GM12878 (cell line): ENCODE data around the gene PPP1R13B.

Experiments
- EP300 ChIP-seq, 2 experiments: fragments of 150-350 bp in 1 of 2; IDR thresholded peaks; 2 replicates each; pipeline ENCODE4 v1.6.1; 2011 to 2012; ENCODE audit warnings: low read depth in 2 of 2, low read length in 2 of 2, borderline replicate concordance in 1 of 2, improper control_type of control experiment in 1 of 2, inconsistent platforms in 1 of 2; ENCODE audit not compliant: control insufficient read depth in 1 of 2
- NFYB ChIP-seq: IDR thresholded peaks from 2 replicates; pipeline ENCODE4 v1.6.1; 2011; ENCODE audit warnings: low read depth, mild to moderate bottlenecking, low read length, improper control_type of control experiment, moderate library complexity; ENCODE audit not compliant: insufficient read depth

DNA sequence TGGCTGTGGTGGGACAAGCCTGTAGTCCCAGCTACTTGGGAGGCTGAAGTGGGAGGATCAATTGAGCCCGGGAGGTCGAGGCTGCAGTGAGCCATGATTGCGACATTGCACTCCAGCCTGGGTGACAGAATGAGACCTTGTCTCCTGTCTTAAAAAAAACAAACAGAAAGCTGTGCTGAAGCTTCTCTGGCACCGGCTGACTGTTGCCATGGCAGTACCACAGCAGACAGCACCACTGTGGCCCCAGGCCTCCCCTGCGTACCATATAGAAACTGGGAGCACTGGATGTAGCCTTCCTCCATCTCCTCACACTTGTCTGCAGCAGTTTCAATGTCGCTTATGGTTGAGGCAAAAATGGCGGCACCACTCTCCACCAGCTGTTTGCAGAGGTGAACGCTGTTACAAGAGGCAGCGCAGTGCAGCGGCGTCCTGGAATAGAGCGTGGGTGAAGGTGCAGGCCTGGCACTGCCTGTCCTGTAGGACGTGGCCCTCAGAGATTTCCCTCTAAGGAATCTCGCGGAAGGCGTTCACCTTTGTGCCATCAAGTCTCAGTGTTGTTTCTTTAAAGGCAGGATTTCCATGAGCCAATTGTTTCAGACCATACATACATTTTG lies 109.8 kb downstream of the PPP1R13B start:
- no peak for TF ChIP-seq EP300 (IDR thresholded peaks at IDR 0.05; ENCODE audit: borderline replicate concordance in 1 of 2, control insufficient read depth in 1 of 2, low read depth in 2 of 2, low read length in 2 of 2)
- no peak for TF ChIP-seq NFYB
